NCI-H774 (cell line): ENCODE results near the gene SMIM26.
A peak's percentile ranks its signal among the peaks of the same experiment; 100 is the strongest.

ENCODE experiments used
- DNase-seq: peaks from one replicate; lab custom pipeline; 2025; lab: John Stamatoyannopoulos, UW

Gene SMIM26

GRCh38 chr20:18580012-18580411 is 12.8 kb downstream of the SMIM26 start:
- DNase-seq: no peak

- no peak for DNase-seq
Measured at GRCh38 chr20:18585134-18585533, 17.9 kb downstream of the SMIM26 start.

- DNase-seq: peak; percentile 91
Measured at GRCh38 chr20:18587665-18588573, 20.7 kb downstream of the SMIM26 start, which contains the start of gene DTD1. TSS of gene DTD1 (plus strand) at chr20:18588054. CDS start at chr20:18588073, 19 bp downstream.

GRCh38 chr20:18588574-18588933 is 21.3 kb downstream of the SMIM26 start:
- no peak for DNase-seq

- no peak for DNase-seq
Measured at GRCh38 chr20:18589941-18590674, 22.9 kb downstream of the SMIM26 start.

- no peak for DNase-seq
Measured at GRCh38 chr20:18596270-18596669, 29.0 kb downstream of the SMIM26 start.

GRCh38 chr20:18609741-18610140 is 42.5 kb downstream of the SMIM26 start:
- DNase-seq: no peak

GRCh38 chr20:18611492-18611891 is 44.3 kb downstream of the SMIM26 start:
- DNase-seq: no peak

- DNase-seq: no peak
Measured at GRCh38 chr20:18613553-18613952, 46.3 kb downstream of the SMIM26 start.

- DNase-seq: no peak
Measured at GRCh38 chr20:18614244-18614643, 47.0 kb downstream of the SMIM26 start.

- no peak for DNase-seq
Measured at GRCh38 chr20:18615020-18615650, 47.9 kb downstream of the SMIM26 start.
